Neural cell (in vitro differentiated cells): ENCODE data around the gene C8A. TPM values are rescaled to one million over a fixed set of nuclear protein-coding genes. Genes with fewer than 3 reads are reported as not detected.

Experiments used
- H2AFZ ChIP-seq: fragments of 200-600, 300-800 bp; sonication (generic), shearing (Covaris generic); 2 replicates; pipeline ENCODE4 v1.6.0; 2014; ENCODE audit warnings: low read depth, mild to moderate bottlenecking, antibody characterized with exemption, low read length, moderate library complexity
- H3F3A ChIP-seq: fragments of 200-600 bp; shearing (Covaris generic); 2 replicates; pipeline ENCODE4 v1.6.1; 2016; ENCODE audit warnings: mild to moderate bottlenecking, moderate library complexity, mixed read lengths, antibody characterized with exemption, low read length; ENCODE audit not compliant: insufficient read depth, poor library complexity, severe bottlenecking
- H3K27ac ChIP-seq: fragments of 200-600, 300-800 bp; sonication (generic), shearing (Covaris generic); 2 replicates; pipeline ENCODE4 v1.5.1; 2014; ENCODE audit warnings: mild to moderate bottlenecking, low read length, moderate library complexity
- H3K27me3 ChIP-seq: fragments of 300-800, 200-600 bp; sonication (generic), shearing (Covaris generic); 2 replicates; pipeline ENCODE4 v1.6.0; 2014; ENCODE audit warnings: mild to moderate bottlenecking, low read depth, low read length, moderate library complexity; ENCODE audit not compliant: insufficient read depth
- H3K36me3 ChIP-seq: fragments of 300-800, 200-600 bp; sonication (generic), shearing (Covaris generic); 2 replicates; pipeline ENCODE4 v1.5.1; 2014; ENCODE audit warnings: mild to moderate bottlenecking, antibody characterized with exemption, low read length, moderate library complexity; ENCODE audit not compliant: insufficient read depth
- H3K4me2 ChIP-seq: fragments of 300-800, 200-600 bp; sonication (generic), shearing (Covaris generic); 2 replicates; pipeline ENCODE4 v1.6.0; 2014; ENCODE audit warnings: mild to moderate bottlenecking, low read length
- H3K4me3 ChIP-seq: fragments of 300-800, 200-600 bp; sonication (generic), shearing (Covaris generic); 2 replicates; pipeline ENCODE4 v1.5.1; 2014; ENCODE audit warnings: mild to moderate bottlenecking, low read length, moderate library complexity
- H3K79me2 ChIP-seq: fragments of 200-600 bp; shearing (Covaris generic); replicated peaks from 2 replicates; pipeline ENCODE4 v1.6.0; 2014; ENCODE audit warnings: mild to moderate bottlenecking, low read length, moderate library complexity; ENCODE audit not compliant: insufficient read depth
- H3K9ac ChIP-seq: fragments of 300-800, 200-600 bp; sonication (generic), shearing (Covaris generic); 2 replicates; pipeline ENCODE4 v1.6.1; 2016; ENCODE audit warnings: mild to moderate bottlenecking, low read length, mixed read lengths
- H3K9me2 ChIP-seq: fragments of 200-600 bp; shearing (Covaris generic); 2 replicates; pipeline ENCODE4 v1.6.1; 2016; ENCODE audit warnings: mild to moderate bottlenecking, low read length, mixed read lengths; ENCODE audit not compliant: insufficient read depth
- H3K9me3 ChIP-seq: fragments of 200-600, 300-800 bp; sonication (generic), shearing (Covaris generic); 2 replicates; pipeline ENCODE4 v1.6.1; 2016; ENCODE audit warnings: mild to moderate bottlenecking, mixed run types, low read length, moderate library complexity, mixed read lengths
- H4K20me1 ChIP-seq: fragments of 200-600 bp; shearing (Covaris generic); 2 replicates; pipeline ENCODE4 v1.6.1; 2016; ENCODE audit warnings: mild to moderate bottlenecking, mixed run types; ENCODE audit not compliant: insufficient read depth
- CTCF ChIP-seq: fragments of 450-650 bp; IDR thresholded peaks from 2 replicates; pipeline ENCODE4 v1.5.1; 2014; ENCODE audit warnings: antibody characterized with exemption, mild to moderate bottlenecking, moderate library complexity; ENCODE audit not compliant: poor library complexity, severe bottlenecking
- EP300 ChIP-seq: fragments of 450-650 bp; conservative IDR thresholded peaks from 2 replicates; pipeline ENCODE4 v1.6.1; 2014; ENCODE audit warnings: antibody characterized with exemption, mild to moderate bottlenecking, moderate library complexity; ENCODE audit not compliant: poor library complexity, severe bottlenecking
- EZH2 ChIP-seq: fragments of 200-600, 300-800 bp; shearing (Covaris generic), sonication (generic); IDR thresholded peaks from 2 replicates; pipeline ENCODE4 v1.6.1; 2014; ENCODE audit warnings: antibody characterized with exemption, low read length, borderline replicate concordance, mild to moderate bottlenecking; ENCODE audit not compliant: insufficient read depth, poor library complexity, severe bottlenecking
- MXI1 ChIP-seq: fragments of 450-650 bp; conservative IDR thresholded peaks from 2 replicates; pipeline ENCODE4 v1.6.1; 2014; ENCODE audit warnings: antibody characterized with exemption, mild to moderate bottlenecking; ENCODE audit not compliant: poor library complexity, severe bottlenecking
- POLR2AphosphoS5 ChIP-seq: IDR thresholded peaks from 2 replicates; pipeline ENCODE4 v1.6.1; 2012
- RAD21 ChIP-seq: fragments of 450-650 bp; conservative IDR thresholded peaks from 2 replicates; pipeline ENCODE4 v1.6.1; 2014; ENCODE audit warnings: antibody characterized with exemption, mild to moderate bottlenecking, moderate library complexity
- REST ChIP-seq: IDR thresholded peaks from 2 replicates; pipeline ENCODE4 v1.6.1; 2012; ENCODE audit warnings: borderline replicate concordance
- SMC3 ChIP-seq: fragments of 450-650 bp; conservative IDR thresholded peaks from 2 replicates; pipeline ENCODE4 v1.6.1; 2014; ENCODE audit warnings: antibody characterized with exemption, mild to moderate bottlenecking, moderate library complexity; ENCODE audit not compliant: poor library complexity
- TAF1 ChIP-seq: IDR thresholded peaks from 2 replicates; pipeline ENCODE4 v1.6.1; 2012; ENCODE audit warnings: low read depth
- polyA plus RNA-seq: library from polyadenylated mRNA; depleted of rRNA; stranded (reverse); fragments of >200 nt; gene quantifications from 2 replicates; pipeline ENCODE4 v1.2.3, GENCODE V29; 2014

The C8A gene
- polyA plus RNA-seq, 1 donor from 2014 or later, result not detected

- no peak overlapping the region for H2AFZ ChIP-seq
Measured at GRCh38 chr1:56856186-56856585, 1.6 kb downstream of the C8A start.

GRCh38 chr1:56859287-56859686 is 4.7 kb downstream of the C8A start:
- Histone ChIP-seq H3K4me3 (no peak overlapping the region), H3F3A (peaks cover 3% of the 10 kb centered on the region), H3K27ac (no peak overlapping the region), H2AFZ (no peak overlapping the region), H4K20me1 (no peaks in the 10 kb centered on the region), H3K9me2 (no peaks in the 10 kb centered on the region), H3K4me2 (no peak overlapping the region), H3K9ac (no peak overlapping the region), H3K36me3 (no peaks in the 10 kb centered on the region), H3K27me3 (no peaks in the 10 kb centered on the region), H3K9me3 (no peaks in the 10 kb centered on the region), H3K79me2 (no peaks in the 10 kb centered on the region)
- TF ChIP-seq RAD21 (no peak), MXI1 (no peak), REST (no peak), TAF1 (no peak), EP300 (no peak), SMC3 (no peak), POLR2AphosphoS5 (no peak), EZH2 (no peak)

More at GRCh38 chr1:56856186-56856585, 1.6 kb downstream of the C8A start:
- no peak overlapping the region for H3K4me3 ChIP-seq
- H3K36me3 ChIP-seq, result no peaks in the 10 kb centered on the region
- H3K4me2 ChIP-seq, result no peak overlapping the region
- H3K9me3 ChIP-seq, result no peaks in the 10 kb centered on the region
- no peak for TF ChIP-seq TAF1
- no peak for TF ChIP-seq EZH2
- no peak for TF ChIP-seq RAD21
- TF ChIP-seq CTCF, result no peak
- TF ChIP-seq POLR2AphosphoS5, result no peak
- TF ChIP-seq EP300, result no peak
- no peak for TF ChIP-seq SMC3
- no peak for TF ChIP-seq MXI1
- no peak for TF ChIP-seq REST
- no peak overlapping the region for H3K27ac ChIP-seq
- H3K9me2 ChIP-seq, result no peaks in the 10 kb centered on the region
- no peaks in the 10 kb centered on the region for H3K79me2 ChIP-seq
- no peak overlapping the region for H3K9ac ChIP-seq
- H3K27me3 ChIP-seq, result no peaks in the 10 kb centered on the region
- H4K20me1 ChIP-seq, result no peaks in the 10 kb centered on the region
- H3F3A ChIP-seq, result peaks cover 3% of the 10 kb centered on the region
